Raji (cell line): Measurements from ENCODE around the gene DNAJC8.
A peak's percentile ranks its signal among the peaks of the same experiment; 100 is the strongest.

Experiments used
- POLR2A ChIP-seq: IDR thresholded peaks from 2 replicates; pipeline ENCODE4 v1.6.1; 2011; ENCODE audit warnings: low read depth, low read length, control low read depth; ENCODE audit not compliant: insufficient read depth

The DNAJC8 gene

DNA sequence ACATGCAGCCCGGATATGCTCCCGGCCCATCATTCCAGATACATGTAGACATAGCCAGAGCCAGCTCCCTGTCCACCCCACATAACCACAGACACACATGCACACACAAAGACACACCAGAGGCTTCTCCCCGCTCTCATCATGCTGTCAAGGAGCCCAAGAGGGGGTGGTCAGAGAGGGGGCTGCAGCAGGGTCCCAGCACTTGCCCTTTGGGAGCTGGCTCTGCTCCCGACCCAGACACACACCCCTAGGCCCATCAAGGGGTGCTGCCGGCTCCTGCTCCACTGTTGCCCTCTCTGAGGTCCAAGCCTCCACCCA lies 58.9 kb downstream of the DNAJC8 start:
- no peak; the same call in 1 of the 2 replicates for TF ChIP-seq POLR2A

DNA sequence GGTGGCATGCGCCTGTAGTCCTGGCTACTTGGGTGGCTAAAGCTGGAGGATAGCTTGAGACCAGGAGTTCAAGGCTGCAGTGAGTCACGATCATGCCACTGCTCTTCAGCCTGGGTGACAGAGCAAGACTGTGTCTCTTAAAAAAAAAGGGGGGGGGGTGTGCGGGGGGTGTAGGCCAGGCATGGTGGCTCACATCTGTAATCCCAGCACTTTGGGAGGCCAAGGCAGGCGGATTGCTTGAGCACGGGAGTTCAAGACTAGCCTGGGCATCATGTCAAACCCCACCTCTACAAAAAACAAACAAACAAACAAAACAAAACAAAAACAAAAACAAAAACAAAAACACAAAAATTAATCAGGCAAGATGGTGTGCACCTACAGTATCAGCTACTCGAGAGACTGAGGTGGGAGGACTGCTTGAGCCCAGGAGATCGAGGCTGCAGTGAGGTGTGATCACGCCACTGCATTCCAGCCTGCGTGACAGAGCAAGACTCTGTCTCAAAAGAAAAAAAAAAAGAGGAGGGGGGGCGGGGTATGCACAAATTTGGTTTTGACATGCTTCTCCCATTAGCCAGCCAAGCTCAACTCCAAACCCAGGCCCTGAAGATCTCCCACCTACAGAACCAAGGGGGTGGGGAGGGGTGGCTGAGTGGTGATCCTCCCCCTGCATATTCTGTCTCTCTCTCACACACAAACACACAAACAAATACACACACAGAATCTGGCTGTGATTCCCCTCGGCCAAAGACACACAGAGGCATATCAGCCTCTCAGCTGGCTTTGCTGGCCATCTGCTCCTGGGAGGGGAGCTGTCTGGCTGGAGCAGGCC lies 59.5 kb downstream of the DNAJC8 start:
- peak; percentile 19; the same call in 1 of the 2 replicates for TF ChIP-seq POLR2A

DNA sequence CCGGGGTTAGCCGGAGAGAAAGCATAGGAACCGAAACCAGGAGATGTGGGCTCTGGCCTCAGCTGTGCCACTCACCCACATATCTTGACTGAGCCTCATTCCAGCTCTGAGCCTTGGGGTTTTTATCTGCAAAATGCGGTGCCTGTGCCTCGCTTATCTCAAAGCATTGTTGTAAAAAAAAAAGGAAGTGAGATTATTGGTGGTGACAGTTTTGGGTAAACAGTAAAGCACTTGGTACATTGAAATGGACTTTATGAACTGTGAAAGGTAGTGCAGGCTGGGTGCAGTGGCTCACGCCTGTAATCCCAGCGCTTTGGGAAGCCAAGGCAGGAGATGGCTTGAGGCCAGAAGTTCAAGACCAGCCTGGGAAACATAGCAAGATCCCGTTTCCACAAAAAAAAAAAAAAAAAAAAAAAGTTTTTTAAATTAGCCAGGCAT lies 60.1 kb downstream of the DNAJC8 start:
- peak; percentile 60 for TF ChIP-seq POLR2A

DNA sequence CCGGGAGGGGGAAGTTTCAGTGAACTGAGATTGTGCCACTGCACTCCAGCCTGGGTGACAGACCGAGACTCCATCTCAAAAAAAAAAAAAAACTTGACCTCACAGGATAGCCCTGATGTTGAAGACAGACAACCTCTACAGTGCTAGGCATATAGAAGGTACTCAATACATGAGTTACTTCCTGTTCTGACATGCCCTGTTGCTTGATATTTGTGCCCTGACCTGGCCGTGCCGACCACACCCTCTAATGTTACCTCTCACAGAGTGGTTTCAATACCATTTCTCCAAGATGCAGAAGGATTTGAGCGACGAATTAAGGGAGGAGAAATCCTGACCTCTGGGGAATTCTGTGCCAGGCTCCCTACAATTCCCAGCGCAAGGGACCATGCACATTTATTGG lies 61.6 kb downstream of the DNAJC8 start:
- no peak for TF ChIP-seq POLR2A

DNA sequence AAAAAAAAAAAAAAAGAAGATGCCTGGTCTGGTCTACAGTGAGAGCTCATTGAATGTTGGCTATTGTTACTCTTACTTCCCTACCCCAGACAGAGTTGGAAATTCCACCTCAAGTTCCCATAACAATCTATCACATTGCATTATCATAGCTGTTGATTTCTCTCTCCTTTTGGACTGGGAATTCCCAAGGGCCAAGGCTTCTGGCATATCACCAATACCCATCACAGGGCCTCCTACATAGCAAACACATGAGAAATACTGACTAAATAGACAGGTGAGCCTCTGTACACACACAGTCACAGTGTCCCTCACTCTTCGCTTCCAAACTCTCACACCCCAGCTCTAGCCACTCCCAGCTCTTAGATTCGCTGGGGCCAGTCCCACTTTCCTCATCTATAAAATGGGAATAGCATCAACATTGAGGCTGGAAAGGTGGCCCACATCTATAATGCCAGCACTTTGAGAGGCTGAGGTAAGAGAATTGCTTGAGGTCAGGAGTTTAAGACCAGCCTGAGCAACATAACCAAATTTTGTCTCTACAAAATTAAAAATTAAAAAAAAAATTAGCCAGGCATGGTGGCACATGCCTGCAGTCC lies 62.7 kb downstream of the DNAJC8 start:
- no peak for TF ChIP-seq POLR2A

DNA sequence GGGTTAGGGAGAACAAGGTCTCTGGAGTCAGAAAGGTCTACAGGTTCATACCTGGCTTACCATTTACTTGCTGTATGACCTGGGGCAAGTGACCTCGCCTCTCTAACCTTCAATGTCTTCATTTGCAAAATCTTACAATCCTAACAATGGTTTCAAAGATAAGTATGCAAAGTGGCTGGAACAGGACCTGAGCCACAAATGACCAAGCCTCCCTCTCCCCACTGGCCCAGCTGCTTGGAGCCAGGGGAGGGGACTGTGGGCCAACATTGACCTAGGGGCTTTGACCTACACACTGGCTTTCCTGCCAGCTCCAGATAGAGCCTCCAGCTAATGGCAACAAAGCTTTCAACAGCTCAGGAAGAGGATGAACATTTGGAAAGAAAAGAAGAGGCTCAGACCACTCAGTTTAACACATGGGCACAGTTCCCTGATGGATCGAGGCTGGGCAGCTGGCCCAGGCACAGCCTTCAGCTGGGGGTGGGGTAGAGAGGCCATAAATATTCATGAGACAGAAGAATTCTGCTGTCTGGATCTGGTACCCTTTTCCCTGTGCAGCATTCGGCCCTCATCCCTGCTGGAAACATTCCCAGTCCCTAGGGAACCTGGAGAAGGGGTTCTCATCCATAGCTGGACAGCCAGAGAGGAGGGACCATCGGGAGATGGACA lies 69.2 kb downstream of the DNAJC8 start:
- no peak for TF ChIP-seq POLR2A

DNA sequence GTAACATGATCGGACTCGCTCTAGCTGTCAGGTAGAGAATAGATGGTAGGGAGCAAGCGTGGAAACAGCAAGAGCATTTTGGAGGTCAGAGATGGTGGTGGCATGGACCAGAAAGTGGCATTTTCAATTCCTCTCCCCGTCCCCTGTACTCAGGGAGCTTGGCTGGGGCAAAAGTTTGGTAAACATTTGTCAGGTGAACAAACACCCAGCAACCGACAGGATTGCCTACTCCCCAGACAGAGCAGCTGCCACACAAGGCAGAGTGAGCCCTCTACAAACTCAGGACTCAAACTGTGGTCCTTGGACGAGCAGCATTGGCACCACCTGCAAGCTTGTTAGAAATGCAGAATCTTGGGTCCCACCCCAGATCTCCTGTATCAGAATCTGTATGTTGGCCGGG lies 70.7 kb downstream of the DNAJC8 start:
- TF ChIP-seq POLR2A = no peak

DNA sequence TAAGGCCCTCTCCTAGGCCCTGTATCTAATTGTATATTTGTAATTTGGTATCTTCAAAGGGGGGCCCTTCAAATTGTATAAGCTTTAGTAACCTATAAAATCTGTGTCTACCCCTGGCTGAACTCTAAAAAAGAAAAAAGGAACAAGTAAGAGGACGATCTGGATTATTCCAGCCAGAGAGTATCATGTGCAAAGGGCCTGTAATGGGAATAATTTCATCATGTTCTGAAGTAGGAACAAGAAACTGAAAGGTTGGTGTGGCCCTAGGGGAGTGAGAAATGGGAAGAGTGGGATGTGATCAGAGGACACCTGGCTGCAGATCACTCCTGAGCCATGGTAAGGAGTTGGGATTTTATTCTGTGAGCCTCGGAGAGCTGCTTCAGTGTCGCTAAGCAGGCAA lies 71.1 kb downstream of the DNAJC8 start:
- no peak for TF ChIP-seq POLR2A

DNA sequence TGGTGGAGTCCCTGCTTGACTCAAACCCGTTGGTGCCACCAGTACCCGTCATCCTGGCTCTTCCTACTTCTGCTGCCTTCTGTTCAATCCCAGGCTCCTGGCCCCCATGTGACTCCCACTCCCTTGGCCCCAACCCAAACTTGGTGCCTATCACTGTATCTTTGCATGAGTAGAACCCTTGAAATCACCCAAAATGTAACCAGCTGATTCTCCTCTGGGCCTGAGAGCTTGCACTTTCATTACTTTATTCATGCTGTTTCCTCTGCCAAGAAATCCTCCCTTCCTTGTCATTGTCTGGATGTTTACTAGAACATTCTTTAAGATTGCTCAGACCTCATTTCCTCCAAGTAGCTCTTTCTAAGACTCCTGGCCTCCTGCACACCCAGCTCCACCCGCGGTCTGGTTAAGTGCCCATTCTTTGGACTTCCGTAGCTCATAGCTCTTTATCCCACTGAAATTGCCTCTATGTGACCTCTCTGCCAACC lies 72.0 kb downstream of the DNAJC8 start:
- no peak for TF ChIP-seq POLR2A

DNA sequence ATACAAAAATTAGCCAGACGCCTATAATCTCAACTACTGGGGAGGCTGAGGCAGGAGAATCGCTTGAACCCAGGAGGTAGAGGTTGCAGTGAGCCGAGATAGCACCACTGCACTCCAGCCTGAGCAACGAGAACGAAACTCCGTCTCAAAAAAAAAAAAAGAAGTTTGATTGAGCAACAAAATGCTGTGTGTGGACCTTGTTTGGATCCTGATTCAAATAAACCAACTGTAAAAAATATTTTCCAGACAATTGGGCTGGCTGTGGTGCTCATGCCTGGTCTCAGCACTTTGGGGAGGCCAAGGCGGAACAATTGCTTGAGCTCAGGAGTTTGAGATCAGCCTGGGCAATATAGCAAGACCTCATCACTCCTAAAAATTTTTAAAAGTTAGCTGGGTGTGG lies 73.1 kb downstream of the DNAJC8 start:
- TF ChIP-seq POLR2A = no peak

DNA sequence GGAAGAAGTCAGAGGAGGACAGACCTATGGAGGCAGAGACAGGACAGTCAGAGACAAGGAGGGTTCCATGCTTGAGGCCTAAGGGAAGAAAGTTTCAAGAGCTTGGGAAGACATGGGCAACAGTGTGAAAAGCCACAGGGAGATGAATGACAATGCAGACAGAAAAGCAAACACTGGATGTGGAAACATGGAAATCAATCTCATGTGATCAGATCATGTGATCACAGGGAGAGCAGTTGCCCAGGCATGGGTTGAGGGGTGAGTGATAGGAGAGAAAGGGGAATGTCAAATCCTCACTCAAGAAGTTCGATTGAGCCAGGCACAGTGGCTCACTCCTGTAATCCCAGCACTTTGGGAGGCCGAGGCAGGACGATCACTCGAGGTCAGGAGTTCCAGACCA lies 73.6 kb downstream of the DNAJC8 start:
- TF ChIP-seq POLR2A = no peak

DNA sequence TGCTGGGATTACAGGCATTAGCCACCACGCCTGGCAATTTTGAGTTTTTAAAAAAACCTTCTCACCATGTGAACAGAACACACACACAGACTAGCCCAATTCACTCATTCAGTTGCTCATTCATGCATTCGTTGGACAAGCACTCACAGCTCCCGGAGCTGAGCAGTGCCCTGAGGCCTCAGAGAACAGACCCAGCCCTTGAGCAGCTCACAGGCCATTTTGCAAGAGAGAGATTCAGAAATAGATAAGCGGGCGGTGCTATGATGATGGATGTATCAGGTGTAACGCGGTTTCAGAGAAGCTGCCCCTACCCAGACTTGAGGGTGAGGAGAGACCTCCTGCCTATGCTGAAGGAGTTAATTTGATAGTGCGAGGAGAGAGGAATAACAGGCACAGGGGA lies 74.9 kb downstream of the DNAJC8 start:
- TF ChIP-seq POLR2A = no peak

DNA sequence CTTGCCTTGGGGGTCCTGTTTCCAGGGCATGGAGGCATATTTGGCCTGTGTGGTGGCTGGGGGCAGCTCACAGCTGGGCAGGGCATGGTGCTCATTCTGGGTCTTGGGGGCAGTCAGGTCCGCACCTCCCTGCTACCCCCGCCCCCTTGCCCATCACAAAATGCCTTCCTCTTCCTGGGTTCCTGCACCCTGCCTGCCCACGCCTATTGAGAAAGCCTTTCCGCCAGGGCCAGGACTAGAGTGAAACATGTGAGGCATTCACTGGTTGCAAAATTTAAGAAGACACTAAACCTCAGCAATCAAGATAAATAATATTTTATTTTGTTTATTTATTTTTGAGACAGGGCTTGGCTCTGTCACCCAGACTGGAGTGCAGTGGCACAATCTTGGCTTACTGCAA lies 76.0 kb downstream of the DNAJC8 start:
- no peak for TF ChIP-seq POLR2A

DNA sequence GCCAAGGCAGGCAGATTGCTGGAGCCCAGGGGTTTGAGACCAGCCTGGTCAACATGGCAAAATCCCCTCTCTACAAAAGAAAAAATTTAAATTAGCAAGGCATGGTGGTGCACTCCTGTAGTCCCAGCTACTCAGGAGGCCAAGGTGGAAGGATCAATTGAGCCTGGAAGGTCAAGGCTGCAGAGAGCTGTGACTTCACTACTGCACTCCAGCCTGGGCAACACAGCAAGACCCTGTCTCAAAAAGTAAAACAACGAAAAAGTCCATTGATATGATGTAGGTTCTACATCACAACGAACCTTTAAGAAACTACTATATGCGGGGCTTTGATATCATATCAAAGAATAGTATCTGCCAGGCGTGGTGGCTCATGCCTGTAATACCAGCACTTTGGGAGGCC lies 77.2 kb downstream of the DNAJC8 start:
- no peak for TF ChIP-seq POLR2A

DNA sequence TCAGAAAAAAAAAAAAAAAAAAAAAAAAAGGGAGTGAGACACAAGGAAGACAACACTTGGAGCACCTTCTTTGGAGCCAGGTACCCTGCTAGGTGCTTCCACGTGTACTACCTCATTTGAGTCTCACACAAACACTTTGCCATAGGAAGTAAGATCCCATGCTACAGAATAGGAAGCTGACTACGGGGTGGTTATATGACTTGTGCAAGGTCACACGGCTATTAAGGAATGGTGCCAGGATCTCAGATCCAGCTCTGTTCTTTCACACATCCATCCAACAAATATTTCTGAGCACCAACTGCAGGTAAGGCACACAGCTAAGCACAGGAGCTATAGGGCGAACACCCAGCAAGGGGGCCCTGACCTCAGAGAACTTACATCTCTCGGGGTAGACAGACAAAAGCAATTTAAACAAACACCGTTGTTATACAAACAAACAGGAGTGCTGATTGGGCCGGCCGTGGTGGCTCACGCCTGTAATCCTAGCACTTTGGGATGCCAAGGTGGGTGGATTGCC lies 78.7 kb downstream of the DNAJC8 start:
- no peak for TF ChIP-seq POLR2A
